Transverse colon (tissue), 3 donors: ENCODE data around the gene KRT2.

Experiments
- CTCF ChIP-seq, 5 experiments: fragments of 200-600 bp in 3 of 5; fragments of 450-650 bp in 2 of 5; sonication (generic) in 3 of 5; IDR thresholded peaks; 1 replicate in 2 of 5; 2 replicates in 3 of 5; pipeline ENCODE4 v1.5.1; 2016 to 2017; ENCODE audit warnings: antibody characterized with exemption in 5 of 5, inconsistent platforms in 3 of 5, mild to moderate bottlenecking in 2 of 5, moderate library complexity in 1 of 5
- EP300 ChIP-seq: sonication (generic); formaldehyde crosslinking; IDR thresholded peaks from one replicate; pipeline ENCODE4 v1.6.1; 2017; ENCODE audit warnings: antibody characterized with exemption, low read depth
- POLR2A ChIP-seq: fragments of 450-650 bp; IDR thresholded peaks from one replicate; pipeline ENCODE4 v1.6.1; 2016; ENCODE audit warnings: antibody characterized with exemption, mild to moderate bottlenecking, moderate library complexity

GRCh38 chr12:52603314-52603713 lies 48.7 kb downstream of the KRT2 start:
- TF ChIP-seq CTCF (IDR thresholded peaks at IDR 0.05) (no peak), EP300 (no peak), POLR2A (no peak)
